ENCODE data around the gene MTREX.

MTREX gene

GRCh38 chr5:55385846-55386245 is 78.1 kb downstream of the MTREX start:
- no peak for DNase-seq

- DNase-seq: no peak
These were observed 78.6 kb downstream of the MTREX start for GRCh38 chr5:55386356-55386755.

- DNase-seq: no peak
These were observed 80.1 kb downstream of the MTREX start for GRCh38 chr5:55387865-55388264.

- DNase-seq: no peak
These were observed 83.9 kb downstream of the MTREX start for GRCh38 chr5:55391707-55392106.

GRCh38 chr5:55392669-55393068 is 84.9 kb downstream of the MTREX start:
- DNase-seq: no peak

- DNase-seq: no peak
These were observed 85.8 kb downstream of the MTREX start for GRCh38 chr5:55393501-55394175.

GRCh38 chr5:55402199-55402598 is 94.4 kb downstream of the MTREX start:
- no peak for DNase-seq

GRCh38 chr5:55406292-55406691 is 98.5 kb downstream of the MTREX start:
- DNase-seq: no peak

- no peak for DNase-seq
These were observed 99.4 kb downstream of the MTREX start for GRCh38 chr5:55407059-55407684.

GRCh38 chr5:55407984-55408383 is 100.2 kb downstream of the MTREX start:
- DNase-seq: no peak

GRCh38 chr5:55409775-55410174 is 102.0 kb downstream of the MTREX start:
- no peak for DNase-seq

GRCh38 chr5:55410845-55411244 is 103.1 kb downstream of the MTREX start:
- no peak for DNase-seq

- no peak for DNase-seq
These were observed 104.1 kb downstream of the MTREX start for GRCh38 chr5:55411876-55412275.

- no peak for DNase-seq
These were observed 105.9 kb downstream of the MTREX start for GRCh38 chr5:55413644-55414043.

- no peak for DNase-seq
These were observed 107.3 kb downstream of the MTREX start for GRCh38 chr5:55415071-55415470.

- DNase-seq: no peak
These were observed 108.5 kb downstream of the MTREX start for GRCh38 chr5:55416306-55416705.

GRCh38 chr5:55418994-55419968 is 111.5 kb downstream of the MTREX start:
- no peak for DNase-seq

- DNase-seq: no peak
These were observed 113.3 kb downstream of the MTREX start for GRCh38 chr5:55421074-55421529.

- DNase-seq: no peak
These were observed 118.7 kb downstream of the MTREX start for GRCh38 chr5:55426455-55426854.

- no peak for DNase-seq
These were observed 119.4 kb downstream of the MTREX start for GRCh38 chr5:55427157-55427556.

GRCh38 chr5:55429221-55429612 is 121.4 kb downstream of the MTREX start:
- no peak for DNase-seq

GRCh38 chr5:55429613-55430253 is 121.9 kb downstream of the MTREX start:
- DNase-seq: no peak

- DNase-seq: no peak
These were observed 124.8 kb downstream of the MTREX start for GRCh38 chr5:55432549-55432948.
